ENCODE data around the gene SPIN1.

The SPIN1 gene

DNA sequence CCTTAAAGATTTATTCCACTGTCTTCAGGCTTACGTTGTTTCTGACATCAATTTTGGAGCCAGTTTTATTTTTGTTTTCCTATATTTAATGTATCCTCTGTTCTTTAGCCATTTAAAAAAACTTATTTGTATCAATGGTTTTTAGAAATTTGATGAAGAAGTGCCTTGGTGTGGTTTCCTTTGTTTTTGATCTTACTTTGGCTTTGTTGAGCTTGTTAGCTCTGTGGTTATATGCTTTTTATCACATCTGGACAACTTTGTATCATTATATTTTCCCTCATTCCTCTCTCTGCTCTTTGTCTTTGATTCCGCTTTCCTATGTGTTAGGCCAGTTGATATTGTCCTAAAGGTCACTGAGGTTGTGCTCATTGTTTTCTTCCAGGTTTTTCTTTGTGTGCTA, 58.5 kb downstream of the SPIN1 start:
- no peaks in the 10 kb centered on the region for H3K27me3 ChIP-seq (ENCODE audit: control insufficient read depth in 2 of 2, insufficient read depth in 2 of 2, low read length in 2 of 2)
- H3K4me3 ChIP-seq (ENCODE audit: low read length in 2 of 2): no peak overlapping the region
- no peak overlapping the region for H3K27ac ChIP-seq (ENCODE audit: low read depth in 2 of 2, low read length in 2 of 2)
- H3K9me3 ChIP-seq (ENCODE audit: control insufficient read depth in 2 of 2, low read length in 2 of 2): no peaks in the 10 kb centered on the region
- peaks cover 14 to 18% of the 10 kb centered on the region in 2 donors for H3K36me3 ChIP-seq (ENCODE audit: control insufficient read depth in 2 of 2, insufficient read depth in 2 of 2, low read length in 2 of 2)
- H3K4me1 ChIP-seq (ENCODE audit: control insufficient read depth in 2 of 2, insufficient read depth in 2 of 2, low read length in 2 of 2): no peaks in the 10 kb centered on the region
- no peak overlapping the region for H3K9ac ChIP-seq (ENCODE audit: low read depth in 1 of 2, low read length in 2 of 2)

DNA sequence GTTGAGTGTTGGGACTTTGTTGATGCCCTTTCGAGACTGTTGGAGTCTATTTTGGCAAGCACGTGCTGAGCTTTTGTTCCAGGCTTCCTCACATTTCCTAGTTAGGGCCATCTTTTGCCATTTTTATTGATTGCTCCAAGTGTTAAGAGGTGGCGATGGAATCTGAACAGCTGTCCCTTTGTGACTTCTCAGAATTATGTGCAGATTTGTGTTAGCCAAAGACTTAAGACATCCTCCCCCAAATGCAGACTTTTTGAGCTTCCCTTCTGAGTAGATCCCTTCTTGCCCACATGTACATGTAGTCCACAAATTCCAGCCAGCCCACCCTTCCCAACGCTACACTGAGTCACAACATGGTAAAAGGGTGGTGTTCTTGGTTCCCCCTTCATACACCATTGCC, 59.2 kb downstream of the SPIN1 start:
- Histone ChIP-seq H3K9ac (ENCODE audit: low read depth in 1 of 2, low read length in 2 of 2) (no peak overlapping the region), H3K4me1 (ENCODE audit: control insufficient read depth in 2 of 2, insufficient read depth in 2 of 2, low read length in 2 of 2) (no peaks in the 10 kb centered on the region), H3K4me3 (ENCODE audit: low read length in 2 of 2) (no peak overlapping the region), H3K9me3 (ENCODE audit: control insufficient read depth in 2 of 2, low read length in 2 of 2) (no peaks in the 10 kb centered on the region), H3K27me3 (ENCODE audit: control insufficient read depth in 2 of 2, insufficient read depth in 2 of 2, low read length in 2 of 2) (no peaks in the 10 kb centered on the region), H3K36me3 (ENCODE audit: control insufficient read depth in 2 of 2, insufficient read depth in 2 of 2, low read length in 2 of 2) (peaks cover 14 to 18% of the 10 kb centered on the region in 2 donors), H3K27ac (ENCODE audit: low read depth in 2 of 2, low read length in 2 of 2) (no peak overlapping the region)

DNA sequence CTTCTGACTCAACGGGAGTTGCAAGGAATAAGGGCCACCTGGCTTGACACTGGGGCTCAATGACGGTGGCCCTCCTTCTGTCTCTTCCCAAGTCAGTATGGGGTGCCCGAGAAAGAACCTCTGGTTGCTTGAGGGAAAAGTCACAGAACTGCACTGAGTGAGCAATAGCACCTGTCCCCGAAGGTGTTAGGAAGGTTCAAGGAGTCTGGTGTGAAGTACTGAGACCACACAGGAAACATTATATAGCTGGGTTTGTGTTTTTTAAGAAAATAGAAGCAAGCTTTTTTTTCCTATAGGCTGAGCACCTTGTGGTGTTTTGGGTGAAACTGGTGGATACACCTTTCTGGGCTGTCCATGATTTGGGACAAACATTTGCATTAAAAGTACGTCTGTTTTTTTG, 62.9 kb downstream of the SPIN1 start:
- peaks cover 14 to 21% of the 10 kb centered on the region in 2 donors for H3K36me3 ChIP-seq (ENCODE audit: control insufficient read depth in 2 of 2, insufficient read depth in 2 of 2, low read length in 2 of 2)

DNA sequence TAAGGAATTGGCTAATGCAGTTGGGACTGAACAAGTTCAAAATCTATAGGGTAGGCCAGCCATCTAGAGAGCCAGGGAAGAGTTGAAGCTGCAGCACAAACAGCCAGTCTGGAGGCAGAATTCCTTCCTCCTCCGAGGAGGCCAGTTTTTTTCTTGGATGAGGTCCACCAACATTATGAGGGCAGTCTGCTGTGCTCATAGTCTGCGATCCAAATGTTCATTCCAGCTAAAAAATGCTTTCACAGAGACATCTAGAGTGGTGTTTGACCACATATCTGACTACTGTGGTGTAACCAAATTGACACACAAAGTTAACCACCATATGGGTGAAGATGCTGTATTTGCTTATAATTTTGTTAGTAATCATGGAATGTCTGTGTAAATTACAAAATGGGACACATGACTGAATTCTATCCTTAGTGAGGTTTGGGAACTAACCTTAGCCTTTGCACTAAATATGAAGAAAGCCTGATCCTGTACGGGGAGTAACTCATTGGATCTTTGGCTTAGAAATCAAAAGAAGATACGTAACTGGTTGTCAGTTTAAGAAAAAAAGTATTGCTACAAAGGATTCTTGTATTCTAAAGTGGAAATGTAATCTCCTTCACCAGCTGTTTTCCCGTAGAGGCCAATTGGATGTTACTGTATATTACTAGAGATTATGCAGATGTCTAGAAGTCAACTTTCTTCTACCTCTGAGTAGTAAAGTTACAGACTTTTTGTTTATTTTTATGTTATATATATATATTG, 70.6 kb downstream of the SPIN1 start:
- H3K9ac ChIP-seq (ENCODE audit: low read depth in 1 of 2, low read length in 2 of 2): no peak overlapping the region
- H3K4me1 ChIP-seq (ENCODE audit: control insufficient read depth in 2 of 2, insufficient read depth in 2 of 2, low read length in 2 of 2): no peaks in the 10 kb centered on the region
- no peak overlapping the region for H3K27ac ChIP-seq (ENCODE audit: low read depth in 2 of 2, low read length in 2 of 2)
- H3K4me3 ChIP-seq (ENCODE audit: low read length in 2 of 2): no peak overlapping the region
- H3K9me3 ChIP-seq (ENCODE audit: control insufficient read depth in 2 of 2, low read length in 2 of 2): no peaks in the 10 kb centered on the region
- peaks cover 10 to 14% of the 10 kb centered on the region in 2 donors for H3K36me3 ChIP-seq (ENCODE audit: control insufficient read depth in 2 of 2, insufficient read depth in 2 of 2, low read length in 2 of 2)
- H3K27me3 ChIP-seq (ENCODE audit: control insufficient read depth in 2 of 2, insufficient read depth in 2 of 2, low read length in 2 of 2): no peaks in the 10 kb centered on the region

More for the DNA sequence above, 62.9 kb downstream of the SPIN1 start:
- H3K4me3 ChIP-seq (ENCODE audit: low read length in 2 of 2): no peak overlapping the region
- H3K9me3 ChIP-seq (ENCODE audit: control insufficient read depth in 2 of 2, low read length in 2 of 2): no peaks in the 10 kb centered on the region
- H3K9ac ChIP-seq (ENCODE audit: low read depth in 1 of 2, low read length in 2 of 2): no peak overlapping the region
- no peaks in the 10 kb centered on the region for H3K4me1 ChIP-seq (ENCODE audit: control insufficient read depth in 2 of 2, insufficient read depth in 2 of 2, low read length in 2 of 2)
- H3K27me3 ChIP-seq (ENCODE audit: control insufficient read depth in 2 of 2, insufficient read depth in 2 of 2, low read length in 2 of 2): no peaks in the 10 kb centered on the region
- no peak overlapping the region for H3K27ac ChIP-seq (ENCODE audit: low read depth in 2 of 2, low read length in 2 of 2)

DNA sequence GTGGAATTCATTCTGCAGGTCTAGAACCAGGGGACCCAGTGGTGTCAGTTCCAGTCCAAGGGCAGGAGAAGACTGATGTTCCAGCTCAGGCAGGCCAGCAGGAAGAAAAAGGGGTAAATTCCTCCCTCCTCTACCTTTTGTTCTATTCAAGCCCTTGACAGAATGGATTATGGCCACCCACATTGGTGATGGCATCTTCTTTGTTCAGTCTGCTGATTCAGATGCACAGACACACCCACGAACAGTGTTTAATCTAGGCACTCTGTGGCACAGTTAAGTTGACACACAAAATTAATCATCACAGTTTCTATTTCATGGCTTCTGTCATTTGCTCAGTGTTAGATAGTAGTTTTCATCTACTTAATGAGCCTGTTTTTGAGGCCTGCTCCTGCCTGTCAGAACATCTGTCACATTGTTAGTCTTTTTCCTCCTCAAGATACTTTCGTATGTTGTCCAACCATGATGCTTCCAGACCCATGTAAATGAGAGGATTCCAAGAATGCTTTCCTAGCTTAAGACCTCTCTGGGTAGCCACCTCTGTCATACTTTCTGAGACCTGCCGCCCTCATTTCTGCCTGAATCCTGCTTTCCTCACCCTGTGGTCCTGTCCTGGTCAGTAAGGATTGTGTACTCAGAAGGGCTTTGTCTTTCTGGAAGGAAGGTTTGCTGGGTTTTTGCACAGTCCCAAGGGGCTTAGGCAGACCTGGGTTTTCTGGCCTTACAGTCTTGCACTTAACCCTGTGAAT, 72.5 kb downstream of the SPIN1 start:
- no peak overlapping the region for H3K27ac ChIP-seq (ENCODE audit: low read depth in 2 of 2, low read length in 2 of 2)
- H3K9me3 ChIP-seq (ENCODE audit: control insufficient read depth in 2 of 2, low read length in 2 of 2): no peaks in the 10 kb centered on the region
- H3K4me1 ChIP-seq (ENCODE audit: control insufficient read depth in 2 of 2, insufficient read depth in 2 of 2, low read length in 2 of 2): no peaks in the 10 kb centered on the region
- H3K4me3 ChIP-seq (ENCODE audit: low read length in 2 of 2): no peak overlapping the region
- no peak overlapping the region for H3K9ac ChIP-seq (ENCODE audit: low read depth in 1 of 2, low read length in 2 of 2)
- H3K27me3 ChIP-seq (ENCODE audit: control insufficient read depth in 2 of 2, insufficient read depth in 2 of 2, low read length in 2 of 2): no peaks in the 10 kb centered on the region
- H3K36me3 ChIP-seq (ENCODE audit: control insufficient read depth in 2 of 2, insufficient read depth in 2 of 2, low read length in 2 of 2): peaks cover 10 to 14% of the 10 kb centered on the region in 2 donors

DNA sequence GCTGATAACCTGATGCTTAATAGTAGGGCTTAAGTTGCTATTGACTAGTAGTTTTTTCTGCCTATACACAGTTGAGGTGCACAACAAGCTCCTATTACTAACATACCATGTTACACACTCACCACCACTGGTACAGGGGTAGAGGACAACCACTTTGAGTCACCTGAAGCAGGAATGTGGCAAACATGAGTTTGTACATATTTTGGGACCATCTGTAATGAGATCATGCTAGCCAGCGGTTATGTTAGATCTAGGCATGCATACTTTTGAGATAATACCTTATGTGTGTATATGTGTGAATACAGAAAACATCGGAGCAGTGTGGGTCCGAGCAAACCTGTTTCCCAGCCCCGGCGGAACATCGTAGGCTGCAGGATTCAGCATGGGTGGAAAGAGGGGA, 73.9 kb downstream of the SPIN1 start:
- Histone ChIP-seq H3K9ac (ENCODE audit: low read depth in 1 of 2, low read length in 2 of 2) (no peak overlapping the region), H3K4me1 (ENCODE audit: control insufficient read depth in 2 of 2, insufficient read depth in 2 of 2, low read length in 2 of 2) (no peaks in the 10 kb centered on the region), H3K4me3 (ENCODE audit: low read length in 2 of 2) (no peak overlapping the region), H3K9me3 (ENCODE audit: control insufficient read depth in 2 of 2, low read length in 2 of 2) (no peaks in the 10 kb centered on the region), H3K27me3 (ENCODE audit: control insufficient read depth in 2 of 2, insufficient read depth in 2 of 2, low read length in 2 of 2) (no peaks in the 10 kb centered on the region), H3K36me3 (ENCODE audit: control insufficient read depth in 2 of 2, insufficient read depth in 2 of 2, low read length in 2 of 2) (peaks cover 7 to 11% of the 10 kb centered on the region in 2 donors), H3K27ac (ENCODE audit: low read depth in 2 of 2, low read length in 2 of 2) (no peak overlapping the region)

DNA sequence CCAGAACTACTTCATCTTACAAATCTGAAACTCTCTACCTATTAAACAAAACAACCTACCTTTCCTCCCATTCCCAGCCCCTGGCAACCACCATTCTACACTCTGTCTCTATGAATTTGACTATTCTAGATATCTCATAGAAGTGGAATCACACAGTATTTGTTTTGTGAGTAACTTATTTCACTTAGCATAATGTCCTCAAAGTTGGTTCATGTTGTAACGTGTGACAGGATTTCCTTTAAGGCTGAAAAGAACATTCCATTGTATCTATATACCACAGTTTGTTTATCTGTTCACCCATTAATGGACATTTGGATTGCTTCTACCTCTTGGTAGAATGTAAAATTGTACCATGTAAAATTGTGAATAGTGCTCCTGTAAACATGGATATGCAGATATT, 76.6 kb downstream of the SPIN1 start:
- H3K27me3 ChIP-seq (ENCODE audit: control insufficient read depth in 2 of 2, insufficient read depth in 2 of 2, low read length in 2 of 2): no peaks in the 10 kb centered on the region
- no peak overlapping the region for H3K27ac ChIP-seq (ENCODE audit: low read depth in 2 of 2, low read length in 2 of 2)
- H3K4me1 ChIP-seq (ENCODE audit: control insufficient read depth in 2 of 2, insufficient read depth in 2 of 2, low read length in 2 of 2): no peaks in the 10 kb centered on the region
- H3K9me3 ChIP-seq (ENCODE audit: control insufficient read depth in 2 of 2, low read length in 2 of 2): no peaks in the 10 kb centered on the region
- no peak overlapping the region for H3K9ac ChIP-seq (ENCODE audit: low read depth in 1 of 2, low read length in 2 of 2)
- peaks cover 17 to 26% of the 10 kb centered on the region in 2 donors for H3K36me3 ChIP-seq (ENCODE audit: control insufficient read depth in 2 of 2, insufficient read depth in 2 of 2, low read length in 2 of 2)
- no peak overlapping the region for H3K4me3 ChIP-seq (ENCODE audit: low read length in 2 of 2)

DNA sequence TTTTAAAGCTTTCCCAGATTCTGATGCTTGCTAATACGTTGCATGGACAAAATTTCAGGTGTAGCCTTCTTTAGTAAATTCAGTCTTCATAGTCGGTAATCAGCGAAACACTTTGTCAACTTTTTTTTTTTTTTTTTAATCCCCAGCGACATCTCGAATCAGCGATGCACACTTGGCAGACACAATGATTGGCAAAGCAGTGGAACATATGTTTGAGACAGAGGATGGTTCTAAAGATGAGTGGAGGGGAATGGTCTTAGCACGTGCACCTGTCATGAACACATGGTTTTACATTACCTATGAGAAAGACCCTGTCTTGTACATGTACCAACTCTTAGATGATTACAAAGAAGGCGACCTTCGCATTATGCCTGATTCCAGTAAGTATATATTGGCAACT, 80.0 kb downstream of the SPIN1 start:
- H3K9ac ChIP-seq (ENCODE audit: low read depth in 1 of 2, low read length in 2 of 2): no peak overlapping the region
- peaks cover 11 to 17% of the 10 kb centered on the region in 2 donors for H3K36me3 ChIP-seq (ENCODE audit: control insufficient read depth in 2 of 2, insufficient read depth in 2 of 2, low read length in 2 of 2)

DNA sequence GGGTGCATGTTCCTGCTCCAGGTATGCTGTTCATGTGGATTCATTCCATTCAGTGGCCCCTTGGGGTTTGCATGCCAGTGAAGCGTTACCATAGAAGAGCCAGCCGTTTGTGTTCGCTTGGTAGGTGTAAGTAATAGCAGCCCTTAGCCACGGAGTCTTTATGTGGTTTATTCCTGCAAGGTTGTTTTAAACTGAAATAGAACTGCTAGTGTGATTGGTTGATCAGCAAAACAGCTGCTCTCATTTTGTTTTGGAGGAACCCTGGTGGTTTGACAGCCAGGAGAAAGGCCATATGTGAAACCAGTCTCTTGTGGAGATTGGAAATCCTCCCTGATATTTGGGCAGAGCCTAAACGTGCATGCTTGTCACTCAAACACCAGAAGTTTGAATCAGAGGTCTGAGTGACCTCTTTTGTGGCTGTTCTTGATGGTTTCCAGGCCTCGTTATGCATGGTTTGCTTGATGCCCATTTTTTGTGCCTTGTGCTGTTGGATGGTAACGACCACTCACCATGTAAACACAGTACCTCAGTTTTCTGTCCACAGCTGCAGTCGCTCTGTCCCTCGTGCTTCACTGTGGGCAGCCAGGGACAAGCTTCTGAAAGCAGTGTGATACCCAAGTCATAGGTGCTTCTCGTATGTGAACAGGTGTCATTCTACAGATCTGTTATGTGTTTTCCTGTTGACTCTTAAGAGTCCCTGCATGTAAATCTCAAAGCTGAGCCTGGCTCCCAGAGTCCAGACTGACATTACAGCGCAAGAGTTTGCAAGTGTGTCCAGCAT, 88.4 kb downstream of the SPIN1 start:
- Histone ChIP-seq H3K4me1 (ENCODE audit: control insufficient read depth in 2 of 2, insufficient read depth in 2 of 2, low read length in 2 of 2) (no peaks in the 10 kb centered on the region), H3K4me3 (ENCODE audit: low read length in 2 of 2) (no peak overlapping the region), H3K36me3 (ENCODE audit: control insufficient read depth in 2 of 2, insufficient read depth in 2 of 2, low read length in 2 of 2) (peaks cover 13 to 18% of the 10 kb centered on the region in 2 donors), H3K27me3 (ENCODE audit: control insufficient read depth in 2 of 2, insufficient read depth in 2 of 2, low read length in 2 of 2) (no peaks in the 10 kb centered on the region), H3K9me3 (ENCODE audit: control insufficient read depth in 2 of 2, low read length in 2 of 2) (no peaks in the 10 kb centered on the region), H3K9ac (ENCODE audit: low read depth in 1 of 2, low read length in 2 of 2) (no peak overlapping the region), H3K27ac (ENCODE audit: low read depth in 2 of 2, low read length in 2 of 2) (no peak overlapping the region)

More for the DNA sequence above, 80.0 kb downstream of the SPIN1 start:
- Histone ChIP-seq H3K27ac (ENCODE audit: low read depth in 2 of 2, low read length in 2 of 2) (no peak overlapping the region), H3K4me3 (ENCODE audit: low read length in 2 of 2) (no peak overlapping the region), H3K9me3 (ENCODE audit: control insufficient read depth in 2 of 2, low read length in 2 of 2) (no peaks in the 10 kb centered on the region), H3K4me1 (ENCODE audit: control insufficient read depth in 2 of 2, insufficient read depth in 2 of 2, low read length in 2 of 2) (no peaks in the 10 kb centered on the region), H3K27me3 (ENCODE audit: control insufficient read depth in 2 of 2, insufficient read depth in 2 of 2, low read length in 2 of 2) (no peaks in the 10 kb centered on the region)

DNA sequence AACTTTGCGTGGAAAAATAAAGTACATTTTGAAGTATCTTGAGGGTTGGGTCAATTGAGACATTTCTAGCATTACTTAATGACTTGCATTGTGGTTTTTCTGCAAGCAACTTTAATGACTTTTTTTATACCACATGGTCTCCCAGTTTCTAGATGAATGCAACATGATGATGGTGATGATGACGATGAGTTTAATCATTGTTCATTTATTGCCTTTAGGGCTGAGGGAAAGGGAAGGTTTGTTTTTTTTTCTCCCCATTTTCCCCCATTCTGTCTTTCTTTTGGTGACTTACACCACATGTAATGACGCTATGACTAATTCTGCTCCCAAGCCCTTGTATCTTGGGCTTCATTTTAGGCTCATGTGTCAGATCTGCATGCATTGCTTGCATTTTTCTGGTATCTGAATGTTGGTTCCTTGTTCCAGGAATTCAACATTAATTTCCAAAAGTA, 89.1 kb downstream of the SPIN1 start:
- no peak overlapping the region for H3K4me3 ChIP-seq (ENCODE audit: low read length in 2 of 2)
- no peak overlapping the region for H3K27ac ChIP-seq (ENCODE audit: low read depth in 2 of 2, low read length in 2 of 2)
- H3K36me3 ChIP-seq (ENCODE audit: control insufficient read depth in 2 of 2, insufficient read depth in 2 of 2, low read length in 2 of 2): peaks cover 13 to 18% of the 10 kb centered on the region in 2 donors
- no peaks in the 10 kb centered on the region for H3K27me3 ChIP-seq (ENCODE audit: control insufficient read depth in 2 of 2, insufficient read depth in 2 of 2, low read length in 2 of 2)
- no peak overlapping the region for H3K9ac ChIP-seq (ENCODE audit: low read depth in 1 of 2, low read length in 2 of 2)
- no peaks in the 10 kb centered on the region for H3K4me1 ChIP-seq (ENCODE audit: control insufficient read depth in 2 of 2, insufficient read depth in 2 of 2, low read length in 2 of 2)
- H3K9me3 ChIP-seq (ENCODE audit: control insufficient read depth in 2 of 2, low read length in 2 of 2): no peaks in the 10 kb centered on the region

All from mucosa of rectum (tissue), 2 donors.